HL-60 (cell line): ENCODE measurements around the gene CXCR5.

Experiments used
- DNase-seq, 2 experiments: peaks; one replicate each; pipeline ENCODE4 v3.0.0-alpha.2; 2010 to 2020; ENCODE audit warnings: low read depth in 1 of 2, low spot score in 1 of 2
- H3K27ac ChIP-seq: fragments of 250-450 bp; sonication (Bioruptor Pico); replicated peaks from 2 replicates; pipeline ENCODE4 v1.5.1; 2020; ENCODE audit warnings: mild to moderate bottlenecking, moderate library complexity
- H3K27me3 ChIP-seq: fragments of 250-450 bp; sonication (Bioruptor Pico); 2 replicates; pipeline ENCODE4 v1.5.1; 2021; ENCODE audit warnings: mild to moderate bottlenecking, moderate library complexity; ENCODE audit not compliant: insufficient read depth, poor library complexity, severe bottlenecking
- H3K4me3 ChIP-seq: replicated peaks from 2 replicates; pipeline ENCODE4 v1.5.1; 2011; ENCODE audit warnings: mild to moderate bottlenecking, control low read depth, low read length; ENCODE audit not compliant: insufficient read depth
- CTCF ChIP-seq: IDR thresholded peaks from one replicate; pipeline ENCODE4 v1.5.1; 2011; ENCODE audit warnings: low read length, control low read depth, inconsistent platforms; ENCODE audit not compliant: insufficient read depth
- GABPA ChIP-seq: IDR thresholded peaks from 2 replicates; pipeline ENCODE4 v1.6.1; 2012; ENCODE audit warnings: low read depth
- POLR2AphosphoS5 ChIP-seq: IDR thresholded peaks from 2 replicates; pipeline ENCODE4 v1.6.1; 2012; ENCODE audit warnings: low read depth
- REST ChIP-seq: IDR thresholded peaks from 2 replicates; pipeline ENCODE4 v1.6.1; 2012; ENCODE audit warnings: low read depth; ENCODE audit not compliant: insufficient replicate concordance
- SPI1 ChIP-seq: IDR thresholded peaks from 2 replicates; pipeline ENCODE4 v1.6.1; 2012; ENCODE audit warnings: low read depth, mild to moderate bottlenecking, borderline replicate concordance

Gene CXCR5

GRCh38 chr11:118893662-118894061, 10.0 kb downstream of the CXCR5 start:
- TF ChIP-seq SPI1 (no peak), GABPA (no peak), CTCF (no peak), POLR2AphosphoS5 (no peak), REST (no peak)
- H3K27ac ChIP-seq, result no peak overlapping the region
- H3K27me3 ChIP-seq, result no peaks in the 10 kb centered on the region
- H3K4me3 ChIP-seq, result no peak overlapping the region
- DNase-seq, result no peak

- H3K27me3 ChIP-seq, result no peaks in the 10 kb centered on the region
- no peak for TF ChIP-seq SPI1
- no peak for TF ChIP-seq REST
- no peak for TF ChIP-seq POLR2AphosphoS5
- no peak for TF ChIP-seq GABPA
- TF ChIP-seq CTCF, result no peak
- no peak overlapping the region for H3K27ac ChIP-seq
- H3K4me3 ChIP-seq, result no peak overlapping the region
- DNase-seq, result no peak
These were observed 10.5 kb downstream of the CXCR5 start for GRCh38 chr11:118894192-118894591.

GRCh38 chr11:118895093-118896039, 11.7 kb downstream of the CXCR5 start:
- H3K4me3 ChIP-seq, result no peak overlapping the region
- no peak for DNase-seq
- TF ChIP-seq REST, result no peak
- no peak for TF ChIP-seq POLR2AphosphoS5
- TF ChIP-seq SPI1, result no peak
- no peaks in the 10 kb centered on the region for H3K27me3 ChIP-seq
- H3K27ac ChIP-seq, result 0 out of 2 replicates have a peak overlapping the region, but pooled peaks have one; percentile 59
